ENCODE data around the gene LMOD1.
A peak's percentile ranks its signal among the peaks of the same experiment; 100 is the strongest.
"Not testable (repeated sequence)": the region's sequence is repeated elsewhere in the genome, so short reads cannot be mapped to it uniquely, and the experiment has no call there.

The LMOD1 gene

DNA sequence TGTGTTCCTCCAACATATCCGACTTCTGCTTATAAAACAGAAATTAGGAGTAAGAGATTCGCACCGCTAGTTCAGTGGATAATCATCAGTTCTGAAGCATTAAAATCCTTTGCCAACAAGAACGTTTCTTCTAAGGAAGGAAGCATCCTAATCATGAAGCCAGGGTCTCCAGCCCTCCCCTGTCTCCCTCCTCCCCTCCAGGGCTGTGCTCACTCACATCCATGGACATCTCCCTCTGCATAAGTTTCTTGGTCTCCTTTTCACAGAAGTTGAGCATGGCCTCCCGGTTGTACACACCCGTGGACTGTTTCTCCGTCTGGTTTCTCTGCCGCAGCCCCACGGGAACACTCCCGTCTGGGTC is 505 bp downstream of the LMOD1 start:
- DNase-seq (ENCODE audit: low spot score) = no peak

DNA sequence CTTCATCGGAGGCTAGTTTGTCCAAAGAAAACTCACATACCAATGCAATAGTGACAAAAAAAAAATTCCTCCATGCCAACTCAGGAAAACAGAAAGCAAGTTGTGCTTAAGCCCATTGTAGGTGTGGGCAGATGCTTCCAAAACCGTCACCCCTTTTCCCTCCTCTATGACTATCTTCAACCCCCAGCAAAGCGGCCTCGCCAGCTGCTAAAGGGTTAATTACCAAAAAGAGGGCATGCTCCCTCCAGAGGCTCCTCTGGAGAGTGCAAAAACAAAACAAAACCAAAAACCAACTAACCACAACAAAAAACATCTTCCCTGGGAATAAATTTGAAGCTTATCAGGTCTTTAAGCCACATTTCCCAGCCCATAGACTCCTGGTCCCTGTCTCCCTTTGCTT is 1.2 kb downstream of the LMOD1 start:
- no peak for DNase-seq (ENCODE audit: low spot score)

DNA sequence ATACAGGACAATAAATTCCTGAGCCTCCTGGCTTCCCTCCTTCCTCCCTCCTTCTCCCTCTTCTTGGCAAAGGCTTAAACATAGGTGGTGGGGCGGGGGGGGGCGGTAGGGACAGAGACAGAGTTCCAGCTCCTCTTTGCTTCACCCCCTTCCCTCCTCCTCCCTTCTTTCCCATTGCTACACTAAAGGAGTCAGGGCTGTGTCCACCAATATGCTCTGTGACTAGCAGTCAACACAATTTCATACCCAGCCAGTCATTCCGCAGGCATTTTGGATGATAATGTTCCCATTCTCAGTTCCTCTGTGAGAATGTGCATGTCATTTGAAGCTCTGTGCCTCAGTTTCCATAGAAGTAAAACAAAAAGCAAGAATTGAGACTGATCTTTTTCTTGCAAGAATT is 1.7 kb downstream of the LMOD1 start:
- no peak for DNase-seq (ENCODE audit: low spot score)

DNA sequence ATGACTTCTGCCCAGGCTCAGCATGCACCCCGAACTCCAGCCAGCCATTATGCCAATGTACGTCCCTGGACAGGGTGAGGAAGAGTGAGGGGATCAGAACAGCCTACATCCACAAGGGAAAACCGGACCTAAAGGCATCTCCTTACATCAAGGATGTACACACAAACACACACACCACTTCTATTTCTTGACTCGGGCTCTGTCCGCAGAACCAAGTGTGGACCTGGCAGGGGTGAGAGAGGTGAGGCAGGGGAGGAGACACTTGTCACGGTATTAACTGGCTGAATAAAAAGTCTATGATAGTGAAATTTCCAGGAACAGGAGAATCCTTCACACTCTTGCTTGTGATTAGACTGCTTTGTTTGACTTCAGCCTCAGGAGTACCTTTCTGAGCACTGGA is 2.3 kb downstream of the LMOD1 start:
- no peak for DNase-seq (ENCODE audit: low spot score)

DNA sequence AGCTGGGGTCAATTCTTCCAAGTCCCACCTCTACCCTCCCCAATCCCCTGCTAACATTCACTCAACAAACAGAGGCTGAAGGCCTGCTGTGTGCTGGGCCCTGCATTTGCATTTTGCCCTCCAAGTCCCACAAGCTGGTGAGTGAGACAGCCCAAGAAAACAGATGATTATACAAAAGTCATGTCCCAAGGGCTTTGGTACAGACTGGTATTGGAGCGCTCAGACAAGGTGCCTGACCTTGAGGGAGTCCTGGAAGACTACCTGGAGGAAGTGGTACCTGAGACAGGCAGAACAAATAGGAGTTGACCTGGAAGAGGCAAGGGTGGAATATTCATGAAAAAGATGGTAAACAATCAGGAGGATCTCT is 4.2 kb downstream of the LMOD1 start:
- no peak for DNase-seq (ENCODE audit: low spot score)

DNA sequence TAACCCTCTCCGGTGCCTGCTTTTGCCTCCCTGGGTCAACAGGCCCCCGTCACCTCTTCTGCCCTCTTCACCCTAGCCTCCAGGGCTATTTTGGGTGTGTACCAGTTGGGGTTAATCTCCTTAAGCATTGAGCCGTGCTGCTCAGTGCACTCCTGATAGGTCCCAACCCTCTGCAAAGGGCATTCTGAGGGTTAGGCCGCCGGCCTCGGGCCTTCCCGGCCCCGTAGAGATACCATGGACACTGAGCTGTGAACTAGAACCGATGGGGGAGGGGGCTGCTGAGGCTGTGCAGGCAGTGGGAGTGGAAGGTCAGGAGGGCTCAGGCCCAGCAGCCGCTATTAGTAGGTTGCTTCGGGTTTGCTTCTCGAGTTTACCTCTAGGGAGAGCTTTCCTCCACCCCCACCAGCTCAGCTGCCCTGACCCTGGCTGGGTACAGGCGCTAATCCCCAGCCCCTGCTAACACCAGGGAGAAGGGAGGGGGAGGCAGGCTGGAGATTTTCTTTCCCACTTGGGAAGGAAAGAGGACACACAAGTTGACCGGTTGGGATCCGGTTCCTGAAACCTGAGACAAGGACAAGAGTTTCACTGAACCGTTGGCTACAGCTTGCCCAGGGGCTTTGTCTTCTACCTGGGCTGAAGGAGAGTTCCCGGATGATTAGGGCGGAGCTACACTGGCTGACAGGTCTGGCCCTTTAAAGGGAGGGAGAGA is 4.8 kb downstream of the LMOD1 start:
- DNase-seq (ENCODE audit: low spot score) = no peak

DNA sequence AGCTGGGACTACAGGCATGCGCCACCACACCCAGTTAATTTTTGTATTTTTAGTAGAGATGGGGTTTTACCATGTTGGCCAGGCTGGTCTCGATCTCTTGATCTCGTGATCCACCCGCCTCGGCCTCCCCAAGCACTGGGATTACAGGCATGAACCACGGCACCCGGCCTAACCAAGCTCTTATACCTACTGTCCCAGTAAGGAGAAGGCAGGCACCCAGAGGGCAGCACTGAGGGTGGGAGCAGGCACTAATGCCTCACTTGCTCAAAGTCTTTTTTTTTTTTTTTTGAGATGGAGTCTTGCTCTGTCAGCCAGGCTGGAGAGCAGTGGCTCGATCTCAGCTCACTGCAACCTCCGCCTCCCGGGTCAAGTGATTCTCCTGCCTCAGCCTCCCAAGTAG is 6.0 kb downstream of the LMOD1 start:
- DNase-seq (ENCODE audit: low spot score) = not testable (repeated sequence)

DNA sequence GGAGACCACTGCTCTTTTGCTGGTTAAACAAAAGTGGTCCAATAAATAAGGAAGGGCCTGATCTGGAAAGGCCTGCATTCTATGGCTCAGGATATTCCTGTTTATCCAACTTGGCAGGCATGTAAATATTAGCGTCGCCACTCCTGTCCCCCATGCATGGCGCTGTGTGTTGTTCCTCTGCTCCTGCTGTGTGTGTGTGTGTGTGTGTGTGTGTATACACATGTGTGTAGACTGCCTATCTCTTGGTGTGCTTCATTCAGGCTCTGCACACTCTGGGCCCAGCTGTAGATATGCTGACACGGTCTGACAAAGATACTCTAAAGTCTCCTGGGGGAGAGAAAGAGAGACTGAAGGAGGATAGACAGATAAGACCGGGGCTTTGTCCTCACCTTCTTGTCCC is 6.8 kb downstream of the LMOD1 start:
- no peak for DNase-seq (ENCODE audit: low spot score)

DNA sequence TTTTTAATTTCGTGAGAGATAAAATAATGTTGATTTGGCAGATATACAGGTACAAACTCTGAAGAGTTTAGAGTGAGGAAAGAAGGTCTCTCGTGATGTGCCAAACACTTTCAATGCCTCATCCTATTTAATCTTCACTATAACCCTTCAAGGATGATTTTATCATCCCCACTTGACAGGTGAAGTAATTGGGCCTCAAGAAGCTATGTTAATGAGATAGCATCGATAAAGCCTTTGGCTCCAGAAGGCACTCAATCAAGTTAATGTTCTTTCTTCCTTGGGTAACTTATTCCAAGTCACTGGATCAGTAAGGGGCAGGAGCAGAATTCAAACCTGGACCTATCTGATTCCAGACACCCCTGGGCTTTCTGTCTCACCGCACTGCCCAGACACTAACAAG is 7.2 kb downstream of the LMOD1 start:
- DNase-seq (ENCODE audit: low spot score) = no peak

DNA sequence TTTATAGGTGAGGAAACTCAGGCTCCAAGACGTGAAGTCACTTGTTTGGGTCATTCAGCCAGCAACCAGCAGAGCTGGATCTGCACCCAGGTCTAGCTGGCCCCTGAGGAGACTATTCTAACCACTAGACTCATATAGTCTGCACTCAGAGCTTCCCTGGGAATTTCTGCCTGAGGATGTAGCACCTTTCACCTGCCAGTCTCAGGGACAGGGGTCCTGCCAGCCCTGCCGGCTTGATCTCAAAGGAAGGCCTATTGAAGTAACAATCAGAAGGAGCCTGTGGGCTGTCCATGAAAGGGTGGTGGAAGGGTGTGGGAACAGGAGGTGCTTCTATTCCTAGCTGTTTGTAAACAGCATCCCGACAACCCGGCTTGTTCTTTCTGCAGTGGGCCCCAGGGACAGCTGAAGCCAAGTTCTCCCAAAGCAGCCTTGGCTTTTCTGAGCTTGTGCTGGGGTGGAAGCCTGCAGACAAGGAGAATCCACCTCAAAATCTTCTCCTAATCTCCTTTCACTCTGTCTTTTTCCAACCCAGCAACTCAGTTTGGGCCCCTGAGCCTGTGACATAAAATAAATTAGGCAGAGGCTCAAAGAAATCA is 7.8 kb downstream of the LMOD1 start:
- no peak for DNase-seq (ENCODE audit: low spot score)

DNA sequence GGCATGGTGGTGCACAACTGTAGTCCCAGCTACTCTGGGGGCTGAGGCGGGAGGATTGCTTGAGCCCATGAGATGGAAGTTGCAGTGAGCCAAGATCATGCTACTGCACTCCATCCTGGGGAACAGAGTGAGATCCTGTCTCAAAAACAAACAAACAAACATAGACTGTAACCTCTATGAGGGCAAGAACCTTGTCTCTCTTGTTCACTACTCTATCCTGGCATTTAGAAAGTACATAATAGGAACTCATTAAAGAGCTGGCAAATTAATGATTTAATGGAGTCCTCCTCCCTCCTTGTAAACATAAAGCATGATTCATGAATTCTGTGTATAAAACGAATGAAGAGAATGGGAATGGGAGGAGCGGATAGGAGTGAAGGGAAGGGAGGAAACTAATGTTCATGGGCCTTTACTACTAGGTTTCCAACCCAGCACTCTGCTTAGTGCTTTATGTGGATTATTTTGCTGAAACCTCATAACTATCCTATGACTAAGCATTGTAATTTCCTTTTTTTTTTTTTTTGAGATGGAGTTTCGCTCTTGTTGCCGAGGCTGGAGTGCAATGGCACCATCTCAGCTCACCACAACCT is 8.6 kb downstream of the LMOD1 start:
- no peak for DNase-seq (ENCODE audit: low spot score)

DNA sequence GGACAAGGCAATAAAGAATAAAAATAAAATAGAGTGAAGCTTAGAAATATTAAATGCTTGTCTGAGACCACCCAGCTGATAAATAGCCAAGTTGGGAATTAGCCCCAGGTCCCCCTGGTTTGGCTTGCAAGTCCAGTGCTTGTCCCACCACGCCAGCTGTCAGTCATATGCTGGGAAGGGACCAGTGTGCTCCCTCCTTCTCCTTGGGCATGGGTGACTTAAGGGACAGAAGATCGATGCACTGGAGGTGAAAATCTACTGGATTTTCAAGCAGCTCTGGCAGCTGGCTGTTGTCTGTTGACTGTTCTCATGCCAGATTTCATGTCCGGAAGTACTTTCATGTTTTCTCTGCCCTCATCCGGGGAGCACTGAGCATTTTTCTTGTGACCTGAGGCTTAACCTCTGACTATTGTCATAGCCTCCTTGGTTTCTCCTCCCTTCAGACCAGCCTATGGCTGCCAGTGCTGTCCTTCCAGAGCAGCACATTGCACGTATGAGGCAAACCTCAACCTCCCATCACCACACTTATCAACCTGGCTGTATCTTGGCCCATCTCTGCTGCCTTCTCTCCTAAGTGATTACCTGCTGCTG is 12.4 kb downstream of the LMOD1 start:
- no peak for DNase-seq (ENCODE audit: low spot score)

DNA sequence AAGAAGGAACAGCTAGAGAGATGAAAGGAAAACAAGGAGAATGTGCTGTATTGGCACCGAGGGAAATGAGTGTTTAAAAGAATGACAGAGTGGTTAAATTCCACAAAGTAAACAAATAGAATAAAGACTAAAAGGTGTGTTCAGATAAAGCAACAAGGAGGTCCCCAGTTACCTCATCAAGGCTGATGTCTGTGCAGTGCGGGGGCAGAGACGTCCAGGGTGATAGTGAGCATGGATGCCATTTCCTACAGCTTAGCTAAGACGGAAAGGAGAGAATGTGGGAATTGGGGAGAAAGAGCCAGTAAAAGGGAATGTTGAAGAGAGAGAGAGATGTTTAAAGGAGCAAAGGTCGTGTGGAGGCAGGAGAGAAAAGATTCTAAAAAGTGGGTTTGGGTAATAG is 15.5 kb downstream of the LMOD1 start:
- no peak for DNase-seq (ENCODE audit: low spot score)

DNA sequence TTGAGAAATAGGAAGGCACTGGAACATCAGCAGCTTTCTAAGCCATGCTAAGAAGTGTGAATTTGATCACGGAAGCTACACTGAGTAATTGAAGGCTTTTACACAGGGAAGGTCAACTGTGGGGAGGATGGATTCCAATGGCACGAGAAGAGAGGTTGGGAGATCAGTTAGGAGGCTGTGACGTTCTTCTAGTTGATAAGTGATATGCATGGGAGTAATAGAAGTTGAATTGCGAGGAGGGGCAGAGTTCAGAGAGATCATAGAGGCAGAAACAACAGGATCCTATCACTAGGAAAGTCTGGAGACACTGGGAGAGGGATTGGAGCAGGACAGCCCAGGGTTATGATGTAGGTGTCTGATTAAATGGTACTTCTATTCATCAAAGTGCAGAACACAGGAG is 16.2 kb downstream of the LMOD1 start:
- DNase-seq (ENCODE audit: low spot score) = no peak

DNA sequence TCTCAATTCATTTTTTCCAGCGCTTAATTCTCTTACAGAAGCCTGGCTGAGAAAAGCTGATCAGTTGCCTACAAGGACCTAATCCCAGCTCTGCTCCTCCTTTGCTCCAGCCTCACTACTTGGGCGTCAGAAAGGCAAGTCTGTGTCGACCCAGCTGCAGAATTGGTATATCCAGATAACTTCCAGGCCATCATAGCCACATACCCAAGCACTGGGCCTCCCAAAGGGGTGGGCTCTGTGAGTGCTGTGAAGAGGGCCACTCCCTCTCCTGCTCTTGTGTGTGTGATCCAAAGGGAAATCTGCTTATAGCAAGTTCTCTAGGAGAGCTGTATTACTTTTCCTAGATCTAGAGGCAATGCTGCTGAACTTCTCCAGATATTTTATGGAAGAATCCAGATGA is 18.1 kb downstream of the LMOD1 start:
- DNase-seq (ENCODE audit: low spot score) = no peak

DNA sequence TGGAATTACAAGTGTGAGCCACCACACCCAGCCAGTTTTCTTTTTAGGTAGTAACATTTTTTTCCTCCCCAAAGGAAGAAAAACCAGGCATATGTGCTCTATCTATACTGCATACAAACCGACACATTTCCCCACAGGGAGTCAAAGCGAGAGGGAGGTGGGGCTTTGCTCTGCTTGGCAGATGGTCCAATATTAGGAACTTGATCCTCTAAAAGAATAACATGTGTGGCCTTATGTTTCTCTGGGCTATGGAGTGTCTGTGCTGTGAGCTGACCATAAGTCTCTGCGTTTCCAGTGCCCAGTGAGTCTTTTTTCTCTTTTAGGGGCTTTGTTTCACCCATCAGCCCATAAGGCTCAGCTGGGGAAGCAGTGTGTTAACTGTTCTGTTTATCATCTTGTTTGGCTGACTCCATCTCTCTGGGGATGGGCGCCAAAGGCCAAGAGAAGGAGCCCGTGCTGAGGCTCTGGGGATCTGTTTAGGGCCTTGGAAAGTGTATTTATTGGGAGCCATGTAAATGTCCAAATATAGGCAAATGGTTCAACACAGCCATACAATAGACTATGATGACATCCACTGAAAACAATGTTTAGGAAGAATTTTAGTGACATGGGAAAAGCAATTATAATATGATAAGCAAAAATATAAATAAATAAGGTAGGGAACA is 20.2 kb downstream of the LMOD1 start:
- DNase-seq (ENCODE audit: low spot score) = no peak

DNA sequence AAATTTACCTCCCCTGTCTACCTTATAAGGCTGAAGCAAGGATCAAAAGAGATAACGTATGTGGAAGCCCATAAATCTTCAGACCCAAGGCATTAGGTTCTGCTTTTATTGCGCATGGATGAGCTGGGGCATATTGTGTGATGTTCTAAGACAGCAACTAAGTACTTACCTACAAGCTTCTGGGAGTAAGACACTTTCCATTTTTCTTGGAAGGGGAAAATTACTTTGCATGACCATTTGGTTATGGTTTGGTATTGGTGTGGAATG is 21.1 kb downstream of the LMOD1 start:
- DNase-seq (ENCODE audit: low spot score) = no peak

DNA sequence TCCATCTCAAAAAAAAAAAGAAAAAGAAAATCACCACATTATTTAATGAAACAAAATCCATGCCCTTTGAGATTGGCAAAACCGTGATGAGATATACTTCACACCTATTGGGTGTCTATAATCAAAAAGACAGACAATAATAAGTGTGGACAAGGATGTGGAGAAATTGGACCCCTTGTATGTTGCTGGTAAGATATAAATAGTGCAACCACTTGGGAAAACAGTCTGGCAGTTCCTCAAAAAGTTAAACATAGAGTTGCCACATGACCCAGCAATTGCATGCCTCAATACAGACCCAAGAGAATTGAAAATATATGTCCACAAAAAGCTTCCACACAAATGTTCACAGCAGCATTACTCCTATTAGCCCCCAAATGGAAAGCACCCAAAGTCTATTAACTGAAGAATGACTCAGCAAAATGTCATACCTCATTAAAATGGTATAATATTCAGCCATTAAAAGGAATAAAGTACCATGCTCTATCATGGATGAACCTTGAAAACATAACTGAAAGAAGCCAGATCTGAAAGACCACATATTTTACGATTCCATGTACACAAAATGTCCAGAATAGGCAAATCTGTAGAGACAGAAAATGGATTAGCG is 24.3 kb downstream of the LMOD1 start:
- DNase-seq (ENCODE audit: low spot score) = no peak

DNA sequence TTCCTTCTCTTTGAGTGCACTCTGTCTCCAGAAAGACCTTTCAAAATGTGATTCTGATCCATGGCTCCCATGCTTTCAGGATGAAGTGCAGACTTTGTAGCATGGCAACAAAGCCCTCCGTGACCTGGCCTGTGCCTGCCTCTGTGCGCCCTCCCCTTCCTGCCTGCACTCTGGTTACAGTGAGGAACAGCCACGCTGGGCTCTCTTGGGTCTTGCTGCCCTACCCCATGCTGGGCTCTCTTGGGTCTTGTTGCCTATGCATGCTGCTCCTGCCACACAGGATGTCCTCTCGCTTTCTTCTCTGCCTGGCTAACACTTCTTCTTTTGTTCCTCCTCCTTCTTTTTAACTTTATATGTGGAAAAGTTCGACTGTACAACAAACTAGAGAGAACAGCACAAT is 28.0 kb downstream of the LMOD1 start:
- no peak for DNase-seq (ENCODE audit: low spot score)

DNA sequence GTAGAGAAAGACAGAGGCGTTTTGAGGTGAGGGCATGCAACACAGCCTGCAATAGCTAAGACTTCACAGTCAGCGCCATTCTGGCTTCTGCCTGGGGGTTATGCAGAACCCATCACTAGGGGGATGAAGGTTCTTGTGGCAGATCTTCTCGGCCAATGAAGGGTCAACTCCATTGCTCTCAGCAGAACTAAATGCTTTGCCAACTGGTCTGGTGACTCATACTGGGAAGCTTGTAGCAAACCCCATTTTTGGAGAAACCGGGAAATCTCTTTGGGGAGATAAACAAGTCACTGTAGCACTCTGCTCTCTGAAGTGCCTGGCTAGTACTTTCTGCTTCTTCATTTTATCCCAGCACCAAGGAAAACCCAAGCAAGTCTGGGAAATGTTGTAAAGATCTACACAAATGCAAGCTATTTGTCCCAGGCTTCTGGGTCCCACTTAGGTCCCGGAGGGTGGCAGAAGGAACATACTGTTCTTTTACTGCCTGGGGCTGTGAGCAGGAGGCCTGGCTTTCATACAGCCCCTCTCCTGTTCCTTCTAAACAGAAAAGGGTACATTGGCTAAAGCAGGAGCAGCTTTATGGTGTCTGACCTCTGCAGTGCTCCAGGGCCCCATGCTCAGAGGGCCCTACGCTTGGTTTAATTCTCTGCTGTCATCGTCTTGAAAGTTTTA is 28.9 kb downstream of the LMOD1 start:
- DNase-seq (ENCODE audit: low spot score) = no peak

DNA sequence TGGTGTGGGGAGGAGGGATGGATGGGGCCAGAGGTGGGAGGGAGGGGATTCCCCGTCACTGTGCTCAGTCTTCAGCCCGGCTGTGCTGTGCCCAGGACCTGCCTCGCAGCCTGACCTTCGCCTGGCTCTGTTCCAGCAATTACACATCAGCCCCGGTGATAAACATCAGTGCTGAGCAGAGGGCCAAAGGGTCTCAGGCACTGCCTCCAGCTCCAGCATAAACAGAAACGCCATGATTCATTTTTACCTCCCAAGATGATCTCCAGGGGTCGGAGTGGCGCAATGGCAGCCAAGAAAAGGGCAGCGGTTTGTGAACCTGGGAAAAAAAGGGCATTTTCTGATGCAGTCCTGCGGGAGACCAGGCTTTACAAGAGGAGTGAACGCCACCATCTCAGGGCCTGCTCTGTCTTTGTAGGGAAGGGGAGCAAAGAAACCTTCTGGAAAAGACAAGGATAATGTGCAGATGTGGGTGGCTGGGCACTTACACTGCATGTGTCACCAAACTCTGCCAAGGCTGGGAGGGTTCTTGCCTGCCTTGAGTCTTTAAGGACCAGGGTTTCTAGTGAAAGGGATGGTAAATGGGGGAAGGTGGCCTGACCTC is 29.6 kb downstream of the LMOD1 start:
- peak; percentile 63 for DNase-seq (ENCODE audit: low spot score)

All from HuH-7 (cell line).